K562 (cell line): ENCODE measurements around the gene SLC49A3. TPM values are rescaled to one million over a fixed set of nuclear protein-coding genes. Genes with fewer than 3 reads are reported as not detected.
A peak's percentile ranks its signal among the peaks of the same experiment; 100 is the strongest.

Experiments
- ATAC-seq: fragments of 200-7000 bp; cut with Tn5 transposase; 3 replicates; pipeline ENCODE4 v1.9.1; 2020; ENCODE audit warnings: moderate library complexity
- BruUV-seq: library from RNA; stranded (reverse); fragments of 400-500 nt; replicated peaks from 2 replicates; lab custom pipeline; 2021; lab: Mats Ljungman, UMichigan
- CTCF ChIA-PET: fragments of 300-600 bp; formaldehyde crosslinking; extraction: SDS; loops from one replicate; lab custom pipeline; 2021; ENCODE audit warnings: low intra/inter-chr PET ratio; lab: Yijun Ruan, JAX
- POLR2A ChIA-PET: fragments of 300-600, 350-650 bp; sonication (Branson Sonifier 250); formaldehyde crosslinking; extraction: SDS; loops from one replicate; lab custom pipeline; 2021; ENCODE audit warnings: antibody characterized with exemption, inconsistent platforms; lab: Yijun Ruan, JAX
- DNase-seq, 4 experiments: peaks; one replicate each; pipeline versions ENCODE4 v3.0.0 to v3.0.0-alpha.2; 2011 to 2018; ENCODE audit warnings: low spot score in 3 of 4, mixed read lengths in 3 of 4; ENCODE audit errors: extremely low read depth in 1 of 4
- FAIRE-seq: peaks from 2 replicates; lab custom pipeline; 2011; peaks lifted over from hg19 to GRCh38; lab: Jason Lieb, UNC
- H2AFZ ChIP-seq: 2 replicates; pipeline ENCODE4 v1.6.0; 2011; ENCODE audit warnings: low read depth, low read length, control low read depth, inconsistent platforms
- H3K27ac ChIP-seq: fragments of 200-600 bp; 3 replicates; pipeline ENCODE4 v1.8.0; 2011; ENCODE audit warnings: low read depth, mild to moderate bottlenecking, control low read depth, inconsistent platforms, low read length, moderate library complexity, mixed read lengths; ENCODE audit errors: extremely low read depth
- H3K27me3 ChIP-seq, 2 experiments: fragments of 300-600 bp in 1 of 2; 2 replicates in 1 of 2; 3 replicates in 1 of 2; pipeline versions ENCODE4 v1.6.0 to v1.8.0; 2011; ENCODE audit warnings: inconsistent platforms in 2 of 2, low read length in 2 of 2, mild to moderate bottlenecking in 1 of 2, mixed read lengths in 1 of 2, moderate library complexity in 1 of 2; ENCODE audit not compliant: control insufficient read depth in 2 of 2, insufficient read depth in 2 of 2
- H3K36me3 ChIP-seq: fragments of 300-600 bp; 3 replicates; pipeline ENCODE4 v1.8.0; 2011; ENCODE audit warnings: mild to moderate bottlenecking, low read length, inconsistent platforms; ENCODE audit not compliant: control insufficient read depth, insufficient read depth
- H3K4me1 ChIP-seq, 2 experiments: fragments of 200-600 bp in 1 of 2; replicated peaks in 1 of 2; 2 replicates in 1 of 2; 3 replicates in 1 of 2; pipeline versions ENCODE4 v1.5.1 to v1.8.0; 2011; ENCODE audit warnings: inconsistent platforms in 2 of 2, low read length in 2 of 2, mild to moderate bottlenecking in 1 of 2, mixed read lengths in 1 of 2, moderate library complexity in 1 of 2; ENCODE audit not compliant: control insufficient read depth in 2 of 2, insufficient read depth in 2 of 2
- H3K4me2 ChIP-seq: 2 replicates; pipeline ENCODE4 v1.6.1; 2011; ENCODE audit warnings: low read length, control low read depth, inconsistent platforms, mixed read lengths; ENCODE audit not compliant: insufficient read depth
- H3K4me3 ChIP-seq: fragments of 200-600 bp; sonication (generic), shearing (Covaris generic); 2 replicates; pipeline ENCODE4 v1.5.1; 2016; ENCODE audit warnings: control low read depth, inconsistent platforms
- H3K79me2 ChIP-seq: fragments of 200-600 bp; 3 replicates; pipeline ENCODE4 v1.8.0; 2011; ENCODE audit warnings: low read length, inconsistent platforms; ENCODE audit not compliant: control insufficient read depth, insufficient read depth
- H3K9ac ChIP-seq, 2 experiments: 2 replicates each; pipeline versions ENCODE4 v1.6.0 to v1.6.1; 2011; ENCODE audit warnings: low read depth in 2 of 2, low read length in 2 of 2, control low read depth in 1 of 2, inconsistent platforms in 1 of 2, mild to moderate bottlenecking in 1 of 2, mixed read lengths in 1 of 2; ENCODE audit not compliant: insufficient read depth in 1 of 2
- H3K9me1 ChIP-seq: one replicate; pipeline ENCODE4 v1.6.0; 2011; ENCODE audit warnings: inconsistent platforms, mild to moderate bottlenecking, low read length, moderate library complexity; ENCODE audit not compliant: control insufficient read depth, insufficient read depth
- H3K9me3 ChIP-seq: replicated peaks from 2 replicates; pipeline ENCODE4 v1.5.1; 2011; ENCODE audit warnings: low read depth, low read length, inconsistent platforms; ENCODE audit not compliant: control insufficient read depth, insufficient read depth
- H4K20me1 ChIP-seq: replicated peaks from 2 replicates; pipeline ENCODE4 v1.6.1; 2011; ENCODE audit warnings: low read length, inconsistent platforms, mixed read lengths; ENCODE audit not compliant: control insufficient read depth, insufficient read depth
- ARID1B ChIP-seq: fragments of 450-650 bp; IDR thresholded peaks from 2 replicates; pipeline ENCODE4 v1.6.1; 2016; ENCODE audit warnings: antibody characterized with exemption, mild to moderate bottlenecking, inconsistent platforms
- CTBP1 ChIP-seq: fragments of 450-650 bp; IDR thresholded peaks from 2 replicates; pipeline ENCODE4 v1.6.1; 2016; ENCODE audit warnings: borderline replicate concordance
- HMGN3 ChIP-seq: IDR thresholded peaks from 2 replicates; pipeline ENCODE4 v1.6.1; 2011; ENCODE audit warnings: borderline replicate concordance, low read depth, mild to moderate bottlenecking, mixed read lengths, low read length; ENCODE audit not compliant: insufficient read length; ENCODE audit errors: extremely low read depth
- KDM5B ChIP-seq: fragments of 200-600 bp; sonication (generic); IDR thresholded peaks from 2 replicates; pipeline ENCODE4 v1.6.1; 2012; ENCODE audit warnings: low read depth, mild to moderate bottlenecking, moderate library complexity, low read length, control low read depth, inconsistent platforms; ENCODE audit not compliant: insufficient replicate concordance
- KLF1 ChIP-seq: fragments of 450-650 bp; IDR thresholded peaks from 2 replicates; pipeline ENCODE4 v1.6.1; 2016; ENCODE audit warnings: missing genetic modification characterization, missing compliant biosample characterization
- MAZ ChIP-seq, 2 experiments: fragments of 450-650 bp in 1 of 2; sonication (generic) in 1 of 2; formaldehyde crosslinking; IDR thresholded peaks in 1 of 2; conservative IDR thresholded peaks in 1 of 2; 2 replicates each; pipeline versions ENCODE4 v1.4.0 to v1.5.0; 2020; ENCODE audit warnings: mild to moderate bottlenecking in 1 of 2, missing genetic modification reagents in 1 of 2
- NFIC ChIP-seq: fragments of 450-650 bp; IDR thresholded peaks from 2 replicates; pipeline ENCODE4 v1.6.1; 2017; ENCODE audit warnings: mild to moderate bottlenecking, inconsistent platforms
- POLR2G ChIP-seq: fragments of 200-400 bp; formaldehyde crosslinking; IDR thresholded peaks from 2 replicates; pipeline ENCODE4 v1.6.1; 2017; ENCODE audit warnings: low read depth, mild to moderate bottlenecking, antibody characterized with exemption, low read length, moderate library complexity
- SMARCE1 ChIP-seq: fragments of 450-650 bp; IDR thresholded peaks from 2 replicates; pipeline ENCODE4 v1.7.1; 2016; ENCODE audit warnings: mild to moderate bottlenecking
- SP1 ChIP-seq: sonication (generic); formaldehyde crosslinking; IDR thresholded peaks from 2 replicates; pipeline ENCODE4 v1.8.1; 2022; ENCODE audit warnings: mild to moderate bottlenecking, missing genetic modification reagents
- ZBTB7A ChIP-seq: IDR thresholded peaks from 2 replicates; pipeline ENCODE4 v1.6.1; 2011; ENCODE audit warnings: low read depth, mild to moderate bottlenecking, low read length, moderate library complexity, borderline replicate concordance; ENCODE audit not compliant: control insufficient read depth
- ZNF740 ChIP-seq, 3 experiments: fragments of 200-800 bp in 1 of 3; sonication (Bioruptor generic) in 1 of 3; sonication (generic) in 1 of 3; formaldehyde crosslinking in 1 of 3; IDR thresholded peaks; 2 replicates each; pipeline versions ENCODE4 v1.6.1 to v1.8.0; 2016 to 2022; ENCODE audit warnings: mild to moderate bottlenecking in 2 of 3, missing compliant biosample characterization in 2 of 3, missing genetic modification characterization in 2 of 3, missing genetic modification reagents in 1 of 3
- ZNF76 ChIP-seq: fragments of 250-450 bp; sonication (Bioruptor Pico); IDR thresholded peaks from 2 replicates; pipeline ENCODE4 v1.4.0; 2020; ENCODE audit warnings: mild to moderate bottlenecking, moderate library complexity, borderline replicate concordance
- WGBS: fragments of 100-300 bp; shearing (Covaris generic); methylation state at CpG from one replicate; pipeline ENCODE4 v1.1.6; 2016; ENCODE audit warnings: low coverage, mixed read lengths; ENCODE audit not compliant: insufficient coverage; ENCODE audit errors: missing lambda C conversion rate; 5-methylcytosine and 5-hydroxymethylcytosine counted together
- in situ Hi-C: fragments of 300-500 bp; cut with MboI; formaldehyde crosslinking; loops from 4 replicates; pipeline ENCODE4 v1.15.0; 2018; ENCODE audit warnings: inconsistent platforms, mixed read lengths
- intact Hi-C: fragments of 100-400 bp; cut with micrococcal nuclease; formaldehyde crosslinking; loops from 2 replicates; pipeline ENCODE4 v1.14.2; 2022
- polyA plus RNA-seq, 8 experiments: library from polyadenylated mRNA; depleted of rRNA in 4 of 8; stranded (reverse) in 5 of 8; unstranded in 3 of 8; fragments of >200 nt; fragmentation: Nextera tagmentation in 2 of 8; fragmentation: Illumina TruSeq in 1 of 8; extraction: Ambion mirVana in 2 of 8; extraction: Trizol in 1 of 8; gene quantifications; 2 replicates each; pipeline versions ENCODE4 v1.2.1 to v1.2.3, GENCODE V29; 2011 to 2014; ENCODE audit warnings: inconsistent platforms in 1 of 8, missing spikeins in 1 of 8
- total RNA-seq, 7 experiments: library from RNA; depleted of rRNA in 6 of 7; stranded (reverse); fragments of >200 nt in 6 of 7; fragmentation: Illumina TruSeq in 2 of 7; extraction: Trizol in 2 of 7; gene quantifications; 2 replicates each; pipeline versions ENCODE4 v1.2.1 to v1.2.3, GENCODE V29; 2011 to 2021; ENCODE audit warnings: low replicate concordance in 1 of 7
- TF ChIP-seq, protein P1 (sequence below): sonication (generic); formaldehyde crosslinking; IDR thresholded peaks from 2 replicates; pipeline ENCODE4 v1.8.0; 2022; ENCODE audit warnings: mild to moderate bottlenecking, missing genetic modification reagents, borderline replicate concordance

Gene SLC49A3
- total and polyA plus RNA-seq, 9 of the 15 experiments (the other 6 are each of a cell fraction or from before 2014, with no cell fraction given): 0.24 to 0.41 TPM; not detected in 7

GRCh38 chr4:683982-684622 lies 4.8 kb downstream of the SLC49A3 start (continued):
- TF ChIP-seq NFIC (peak; percentile 19; the same call in 1 of the 2 replicates), CTBP1 (peak; percentile 69), MAZ (CRISPR knock-in tag; conservative IDR thresholded peaks at IDR 0.05 in 1 of 2, IDR thresholded peaks at IDR 0.05 in 1 of 2) (peak; percentile 86 to 96), SP1 (CRISPR knock-in tag) (peak; percentile 76), KLF1 (no peak), SMARCE1 (0 out of 2 replicates have a peak, but pooled peaks have one; percentile 24), ZBTB7A (peak; percentile 88), ARID1B (0 out of 2 replicates have a peak, but pooled peaks have one; percentile 15)

DNA sequence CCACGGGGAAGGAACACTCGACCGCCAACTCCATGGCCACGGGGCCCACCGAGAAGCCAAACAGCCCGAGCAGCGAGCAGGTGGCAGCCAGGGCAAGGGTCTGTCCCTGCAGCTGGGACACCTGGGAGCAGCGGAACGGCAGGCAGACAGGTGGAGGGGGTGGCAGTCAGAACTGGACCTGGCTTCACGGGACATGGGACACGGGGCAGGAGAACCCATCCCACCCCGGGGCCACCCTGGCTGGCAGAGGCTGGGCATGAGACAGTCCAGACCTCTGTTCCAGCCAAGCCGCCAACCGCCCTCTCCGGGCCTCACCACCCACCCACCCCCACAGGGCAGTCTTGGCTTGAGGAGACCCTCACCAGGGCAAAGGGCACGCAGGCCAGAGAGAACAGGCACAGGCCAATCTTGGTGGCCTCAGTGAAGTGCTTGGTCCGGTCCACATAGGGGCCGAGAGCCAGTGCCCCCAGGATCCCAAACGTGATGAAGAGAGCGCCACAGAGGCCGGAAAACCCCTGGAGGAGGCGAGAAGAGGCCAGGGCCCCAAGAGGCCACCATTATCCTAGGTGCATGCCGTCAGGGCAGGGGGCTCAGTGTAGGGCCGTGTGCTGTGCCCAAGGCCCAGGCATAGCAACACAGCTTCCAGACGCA lies 5.6 kb downstream of the SLC49A3 start:
- 67% methylated on average over 24 of the region's 25 CpGs for WGBS
- POLR2A ChIA-PET: interaction anchor here (0.5 to 0.7 kb wide), 4 partner anchors 9 to 439 kb away, joined by 3 to 4 read pairs (median 4); partner anchors contain the start of genes ATP5ME and MYL5
- Histone ChIP-seq H3K27ac (no peak overlapping the region), H3K4me2 (no peak overlapping the region), H3K4me1 (peaks cover 25 to 94% of the 10 kb centered on the region in 2 experiments), H4K20me1 (0 out of 2 replicates have a peak, but pooled peaks cover 4% of the 10 kb centered on the region), H3K9me3 (no peaks in the 10 kb centered on the region), H3K36me3 (no peaks in the 10 kb centered on the region), H3K9me1 (no peaks in the 10 kb centered on the region), H3K4me3 (no peak overlapping the region), H3K9ac (peak overlapping the region in 1 of 2 experiments; percentile 70; a peak in 1 of 4 replicates), H2AFZ (no peak overlapping the region), H3K27me3 (no peaks in the 10 kb centered on the region), H3K79me2 (peaks cover 7% of the 10 kb centered on the region; the same call in 2 of the 3 replicates)
- ATAC-seq (no peak), FAIRE-seq (no peak), DNase-seq (no peak)
- BruUV-seq: no TSS peak
- CTCF ChIA-PET: no interaction called here
- 0 out of 2 replicates have a peak, but pooled peaks have one; percentile 21 for TF ChIP-seq ZNF740 (CRISPR knock-in tag; IDR thresholded peaks at IDR 0.05)
- no peak for TF ChIP-seq ZNF740 (tag; IDR thresholded peaks at IDR 0.05)
- TF ChIP-seq POLR2G: peak; percentile 40
- TF ChIP-seq ZNF76: no peak
- TF ChIP-seq KDM5B: peak; percentile 5
- TF ChIP-seq HMGN3: peak; percentile 18
- TF ChIP-seq, protein P1, sequence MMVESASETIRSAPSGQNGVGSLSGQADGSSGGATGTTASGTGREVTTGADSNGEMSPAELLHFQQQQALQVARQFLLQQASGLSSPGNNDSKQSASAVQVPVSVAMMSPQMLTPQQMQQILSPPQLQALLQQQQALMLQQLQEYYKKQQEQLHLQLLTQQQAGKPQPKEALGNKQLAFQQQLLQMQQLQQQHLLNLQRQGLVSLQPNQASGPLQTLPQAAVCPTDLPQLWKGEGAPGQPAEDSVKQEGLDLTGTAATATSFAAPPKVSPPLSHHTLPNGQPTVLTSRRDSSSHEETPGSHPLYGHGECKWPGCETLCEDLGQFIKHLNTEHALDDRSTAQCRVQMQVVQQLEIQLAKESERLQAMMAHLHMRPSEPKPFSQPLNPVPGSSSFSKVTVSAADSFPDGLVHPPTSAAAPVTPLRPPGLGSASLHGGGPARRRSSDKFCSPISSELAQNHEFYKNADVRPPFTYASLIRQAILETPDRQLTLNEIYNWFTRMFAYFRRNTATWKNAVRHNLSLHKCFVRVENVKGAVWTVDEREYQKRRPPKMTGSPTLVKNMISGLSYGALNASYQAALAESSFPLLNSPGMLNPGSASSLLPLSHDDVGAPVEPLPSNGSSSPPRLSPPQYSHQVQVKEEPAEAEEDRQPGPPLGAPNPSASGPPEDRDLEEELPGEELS (CRISPR knock-in tag): no peak
- in situ Hi-C loops: no loop called here
- intact Hi-C loops: loop anchor here (5.0 to 10.0 kb wide), 3 partner anchors 51 to 301 kb away; partner anchors contain the start of gene IDUA
